ENCODE data around the gene TLE4. TPM values are rescaled to one million over a fixed set of nuclear protein-coding genes. Genes with fewer than 3 reads are reported as not detected.
"Not testable (repeated sequence)": the region's sequence is repeated elsewhere in the genome, so short reads cannot be mapped to it uniquely, and the experiment has no call there.

TLE4 gene
- total RNA-seq, 1 experiment from 2014 or later: 0.97 TPM

DNA sequence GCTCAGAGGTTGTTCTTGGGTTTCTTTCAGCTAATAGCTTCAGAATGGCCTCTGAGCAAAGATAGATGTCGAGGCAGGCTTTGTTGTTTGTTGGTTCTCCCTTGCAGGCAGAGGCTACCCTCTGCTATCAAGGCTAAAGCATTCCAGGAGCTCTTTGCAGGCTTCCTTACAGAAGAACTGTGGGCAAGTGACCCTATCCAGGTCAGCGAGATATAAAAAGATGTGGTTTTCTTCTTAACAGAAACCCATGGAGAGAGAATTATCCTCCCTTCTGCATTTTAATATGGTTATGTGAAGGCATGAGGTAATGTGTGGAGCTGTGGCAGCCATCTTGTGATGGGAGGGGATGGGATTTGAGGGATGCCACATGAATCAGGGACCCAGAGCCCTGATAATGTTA, 67.0 kb downstream of the TLE4 start:
- no peak overlapping the region for H3K4me3 Mint-ChIP-seq (ENCODE audit: low read depth, unreplicated experiment)
- no peaks in the 10 kb centered on the region for H3K4me1 Mint-ChIP-seq (ENCODE audit: low read depth, unreplicated experiment)
- no peak for DNase-seq
- H3K9me3 Mint-ChIP-seq (ENCODE audit: low read depth, unreplicated experiment): peaks cover 5% of the 10 kb centered on the region
- CTCF ChIA-PET: interaction anchor here (0.6 kb wide), 2 partner anchors 15 to 668 kb away, joined by 3 to 4 read pairs; no protein-coding TSS in a partner anchor
- no TSS peak for BruUV-seq (replicated peaks)
- no peak overlapping the region for H3K27ac Mint-ChIP-seq (ENCODE audit: unreplicated experiment)
- H3K27me3 Mint-ChIP-seq (ENCODE audit: unreplicated experiment): no peaks in the 10 kb centered on the region
- TF ChIP-seq, protein P1, sequence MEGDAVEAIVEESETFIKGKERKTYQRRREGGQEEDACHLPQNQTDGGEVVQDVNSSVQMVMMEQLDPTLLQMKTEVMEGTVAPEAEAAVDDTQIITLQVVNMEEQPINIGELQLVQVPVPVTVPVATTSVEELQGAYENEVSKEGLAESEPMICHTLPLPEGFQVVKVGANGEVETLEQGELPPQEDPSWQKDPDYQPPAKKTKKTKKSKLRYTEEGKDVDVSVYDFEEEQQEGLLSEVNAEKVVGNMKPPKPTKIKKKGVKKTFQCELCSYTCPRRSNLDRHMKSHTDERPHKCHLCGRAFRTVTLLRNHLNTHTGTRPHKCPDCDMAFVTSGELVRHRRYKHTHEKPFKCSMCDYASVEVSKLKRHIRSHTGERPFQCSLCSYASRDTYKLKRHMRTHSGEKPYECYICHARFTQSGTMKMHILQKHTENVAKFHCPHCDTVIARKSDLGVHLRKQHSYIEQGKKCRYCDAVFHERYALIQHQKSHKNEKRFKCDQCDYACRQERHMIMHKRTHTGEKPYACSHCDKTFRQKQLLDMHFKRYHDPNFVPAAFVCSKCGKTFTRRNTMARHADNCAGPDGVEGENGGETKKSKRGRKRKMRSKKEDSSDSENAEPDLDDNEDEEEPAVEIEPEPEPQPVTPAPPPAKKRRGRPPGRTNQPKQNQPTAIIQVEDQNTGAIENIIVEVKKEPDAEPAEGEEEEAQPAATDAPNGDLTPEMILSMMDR (IDR thresholded peaks at IDR 0.05; ENCODE audit: unreplicated experiment): no peak
- no peaks in the 10 kb centered on the region for H3K36me3 Mint-ChIP-seq (ENCODE audit: insufficient read depth, unreplicated experiment)
- intact Hi-C loops (cut with micrococcal nuclease; ENCODE audit: unreplicated experiment): no loop called here

DNA sequence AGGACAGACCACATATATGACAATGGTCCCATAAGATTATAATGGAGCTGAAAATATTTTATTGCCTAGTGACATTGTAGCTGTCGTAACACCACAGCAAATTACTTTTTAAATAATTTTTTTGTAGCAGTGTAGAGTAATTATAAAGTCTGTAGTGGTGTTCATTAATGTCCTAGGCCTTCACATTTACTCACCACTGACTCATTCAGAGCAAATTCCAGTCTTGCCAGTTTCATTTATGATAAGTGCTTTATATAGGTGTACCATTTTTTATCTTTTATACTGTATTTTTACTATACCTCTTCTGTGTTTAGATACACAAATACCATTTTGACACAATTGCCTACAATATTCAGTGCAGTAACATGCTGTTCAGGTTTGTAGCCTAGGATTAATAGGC, 67.6 kb downstream of the TLE4 start:
- CTCF ChIA-PET: no interaction called here
- no TSS peak for BruUV-seq (replicated peaks)
- no peaks in the 10 kb centered on the region for H3K27me3 Mint-ChIP-seq (ENCODE audit: unreplicated experiment)

DNA sequence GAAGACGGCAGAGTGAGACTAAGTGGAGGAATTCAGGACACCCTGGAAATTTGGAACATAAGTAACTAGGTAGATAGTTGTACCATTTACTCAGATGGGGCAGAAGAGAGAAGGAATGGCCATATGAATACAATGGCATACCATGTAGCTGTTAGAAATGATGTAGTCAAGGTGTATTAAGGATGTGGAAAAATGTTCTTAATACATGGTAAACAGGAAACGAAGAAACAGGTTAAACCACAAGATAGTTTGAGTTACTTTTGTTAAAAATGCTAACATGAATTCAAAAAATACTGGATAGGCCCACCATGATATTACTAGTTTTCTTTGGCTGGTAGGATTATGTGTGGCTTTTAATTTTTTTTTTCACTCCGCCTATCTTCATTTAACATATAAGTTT, 68.3 kb downstream of the TLE4 start:
- DNase-seq; H3K4me3 Mint-ChIP-seq (ENCODE audit: low read depth, unreplicated experiment); H3K4me1 Mint-ChIP-seq (ENCODE audit: low read depth, unreplicated experiment); H3K36me3 Mint-ChIP-seq (ENCODE audit: insufficient read depth, unreplicated experiment); BruUV-seq (replicated peaks); H3K9me3 Mint-ChIP-seq (ENCODE audit: low read depth, unreplicated experiment); intact Hi-C loops (cut with micrococcal nuclease; ENCODE audit: unreplicated experiment); H3K27ac Mint-ChIP-seq (ENCODE audit: unreplicated experiment); H3K27me3 Mint-ChIP-seq (ENCODE audit: unreplicated experiment); CTCF ChIA-PET: not testable (repeated sequence)

More for the DNA sequence above, 67.6 kb downstream of the TLE4 start:
- peaks cover 5% of the 10 kb centered on the region for H3K9me3 Mint-ChIP-seq (ENCODE audit: low read depth, unreplicated experiment)
- H3K4me1 Mint-ChIP-seq (ENCODE audit: low read depth, unreplicated experiment): no peaks in the 10 kb centered on the region
- TF ChIP-seq, protein P1 (IDR thresholded peaks at IDR 0.05; ENCODE audit: unreplicated experiment): no peak
- no peaks in the 10 kb centered on the region for H3K36me3 Mint-ChIP-seq (ENCODE audit: insufficient read depth, unreplicated experiment)
- H3K27ac Mint-ChIP-seq (ENCODE audit: unreplicated experiment): no peak overlapping the region
- DNase-seq: no peak
- intact Hi-C loops (cut with micrococcal nuclease; ENCODE audit: unreplicated experiment): no loop called here
- no peak overlapping the region for H3K4me3 Mint-ChIP-seq (ENCODE audit: low read depth, unreplicated experiment)

DNA sequence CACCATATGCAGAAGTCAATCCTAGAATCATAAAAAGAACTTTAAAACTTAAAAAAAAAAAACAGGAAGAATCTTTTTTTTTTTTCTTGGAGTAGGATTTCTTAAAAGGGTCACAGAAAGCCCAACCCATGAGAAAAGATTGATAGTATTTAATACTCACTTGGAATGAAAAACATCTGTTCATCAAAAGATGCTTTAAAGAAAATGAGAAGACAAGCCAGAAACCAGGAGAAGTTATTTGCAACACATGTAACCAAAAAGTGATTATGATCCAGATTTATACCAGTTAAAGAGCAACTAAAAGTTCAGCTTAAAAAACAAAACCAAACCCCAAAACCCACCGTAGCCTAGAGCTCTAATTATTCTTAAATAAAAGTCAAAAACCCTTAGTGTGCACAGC, 69.3 kb downstream of the TLE4 start:
- H3K36me3 Mint-ChIP-seq (ENCODE audit: insufficient read depth, unreplicated experiment): no peaks in the 10 kb centered on the region
- DNase-seq: no peak
- intact Hi-C loops (cut with micrococcal nuclease; ENCODE audit: unreplicated experiment): no loop called here
- no peak overlapping the region for H3K27ac Mint-ChIP-seq (ENCODE audit: unreplicated experiment)
- TF ChIP-seq, protein P1 (IDR thresholded peaks at IDR 0.05; ENCODE audit: unreplicated experiment): no peak
- H3K9me3 Mint-ChIP-seq (ENCODE audit: low read depth, unreplicated experiment): peaks cover 5% of the 10 kb centered on the region
- CTCF ChIA-PET: no interaction called here
- H3K4me3 Mint-ChIP-seq (ENCODE audit: low read depth, unreplicated experiment): no peak overlapping the region
- no peaks in the 10 kb centered on the region for H3K27me3 Mint-ChIP-seq (ENCODE audit: unreplicated experiment)
- H3K4me1 Mint-ChIP-seq (ENCODE audit: low read depth, unreplicated experiment): no peaks in the 10 kb centered on the region
- BruUV-seq (replicated peaks): no TSS peak

DNA sequence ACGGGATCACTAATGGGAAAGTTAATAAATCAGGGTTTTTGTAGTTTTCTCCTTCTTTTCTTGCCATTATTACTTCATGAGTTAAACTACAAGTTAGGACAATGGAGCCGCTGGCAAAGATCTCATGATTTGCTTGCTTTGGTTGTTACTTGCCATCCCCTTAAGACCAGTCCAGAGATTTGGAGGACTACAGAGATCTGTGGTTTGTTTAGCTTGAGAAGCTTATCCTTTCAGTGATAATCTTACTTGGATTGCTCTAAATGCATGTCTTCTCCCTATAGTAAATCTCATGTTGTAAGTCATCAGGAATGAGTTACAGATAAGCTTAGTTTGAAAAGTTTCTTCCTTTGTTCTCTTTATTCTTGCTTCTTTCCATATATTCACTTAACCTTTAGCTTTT, 70.9 kb downstream of the TLE4 start:
- no peaks in the 10 kb centered on the region for H3K27me3 Mint-ChIP-seq (ENCODE audit: unreplicated experiment)
- intact Hi-C loops (cut with micrococcal nuclease; ENCODE audit: unreplicated experiment): no loop called here
- CTCF ChIA-PET: no interaction called here
- no peaks in the 10 kb centered on the region for H3K36me3 Mint-ChIP-seq (ENCODE audit: insufficient read depth, unreplicated experiment)
- peaks cover 5% of the 10 kb centered on the region for H3K9me3 Mint-ChIP-seq (ENCODE audit: low read depth, unreplicated experiment)
- no peak for DNase-seq
- BruUV-seq (replicated peaks): no TSS peak
- TF ChIP-seq, protein P1 (IDR thresholded peaks at IDR 0.05; ENCODE audit: unreplicated experiment): no peak
- no peak overlapping the region for H3K4me3 Mint-ChIP-seq (ENCODE audit: low read depth, unreplicated experiment)
- no peaks in the 10 kb centered on the region for H3K4me1 Mint-ChIP-seq (ENCODE audit: low read depth, unreplicated experiment)
- H3K27ac Mint-ChIP-seq (ENCODE audit: unreplicated experiment): no peak overlapping the region
